ENCODE data around the gene IQGAP1.
A peak's percentile ranks its signal among the peaks of the same experiment; 100 is the strongest.

Gene IQGAP1

GRCh38 chr15:90530250-90531051 lies 142.4 kb downstream of the IQGAP1 start:
- Histone ChIP-seq H3K27ac (peak overlapping the region; percentile 97 to 99), H3K4me3 (peak overlapping the region; percentile 95)
- TF ChIP-seq CTCF (IDR thresholded peaks at IDR 0.05), result no peak
- DNase-seq (ENCODE audit: low spot score), result peak; percentile 76

GRCh38 chr15:90531147-90531546 lies 143.1 kb downstream of the IQGAP1 start:
- no peak for TF ChIP-seq CTCF (IDR thresholded peaks at IDR 0.05)
- H3K27ac ChIP-seq, result peak overlapping the region; percentile 97 to 99
- H3K4me3 ChIP-seq, result peak overlapping the region; percentile 95
- DNase-seq (ENCODE audit: low spot score), result no peak

- no peak overlapping the region for H3K4me3 ChIP-seq
- no peak for DNase-seq (ENCODE audit: low spot score)
- peak overlapping the region; percentile 3 to 35 for H3K27ac ChIP-seq
- no peak for TF ChIP-seq CTCF (IDR thresholded peaks at IDR 0.05)
Observed at GRCh38 chr15:90535254-90535653, 147.2 kb downstream of the IQGAP1 start.

GRCh38 chr15:90539789-90540188 lies 151.7 kb downstream of the IQGAP1 start:
- TF ChIP-seq CTCF (IDR thresholded peaks at IDR 0.05), result no peak
- no peak overlapping the region for H3K27ac ChIP-seq
- DNase-seq (ENCODE audit: low spot score), result no peak
- H3K4me3 ChIP-seq, result no peak overlapping the region

GRCh38 chr15:90540768-90541167 lies 152.7 kb downstream of the IQGAP1 start:
- no peak overlapping the region for H3K27ac ChIP-seq
- no peak for DNase-seq (ENCODE audit: low spot score)
- TF ChIP-seq CTCF (IDR thresholded peaks at IDR 0.05), result no peak
- H3K4me3 ChIP-seq, result no peak overlapping the region

- Histone ChIP-seq H3K27ac (no peak overlapping the region), H3K4me3 (no peak overlapping the region)
- TF ChIP-seq CTCF (IDR thresholded peaks at IDR 0.05), result no peak
- no peak for DNase-seq (ENCODE audit: low spot score)
Observed at GRCh38 chr15:90545095-90545494, 157.1 kb downstream of the IQGAP1 start.

- no peak overlapping the region for H3K4me3 ChIP-seq
- H3K27ac ChIP-seq, result no peak overlapping the region
- TF ChIP-seq CTCF (IDR thresholded peaks at IDR 0.05), result no peak
- no peak for DNase-seq (ENCODE audit: low spot score)
Observed at GRCh38 chr15:90547540-90547939, 159.5 kb downstream of the IQGAP1 start.
